GM12878 (cell line): ENCODE measurements around the gene MOK. TPM values are rescaled to one million over a fixed set of nuclear protein-coding genes. Genes with fewer than 3 reads are reported as not detected.

ENCODE experiments used
- ATAC-seq: fragments of 200-7000 bp; cut with Tn5 transposase; 3 replicates; pipeline ENCODE4 v1.9.1; 2020; ENCODE audit warnings: mild to moderate bottlenecking, moderate library complexity
- BruUV-seq: library from RNA; stranded (reverse); fragments of 400-500 nt; replicated peaks from 2 replicates; lab custom pipeline; 2021; lab: Mats Ljungman, UMichigan
- CTCF ChIA-PET: fragments of 300-600 bp; sonication (Branson Sonifier 250); formaldehyde crosslinking; extraction: SDS; loops from one replicate; lab custom pipeline; 2021; ENCODE audit warnings: inconsistent platforms; lab: Yijun Ruan, JAX
- POLR2A ChIA-PET: fragments of 350-600 bp; formaldehyde crosslinking; extraction: SDS; loops from one replicate; lab custom pipeline; 2021; ENCODE audit warnings: inconsistent platforms; lab: Charles Lee
- RAD21 ChIA-PET: fragments of 300-600 bp; sonication (Branson Sonifier 250); formaldehyde crosslinking; loops from one replicate; lab custom pipeline; 2023; ENCODE audit warnings: antibody characterized with exemption; ENCODE audit not compliant: unreplicated experiment; lab: Charles Lee
- SMC1A ChIA-PET: fragments of 300-600 bp; sonication (Branson Sonifier 250); formaldehyde crosslinking; loops from one replicate; lab custom pipeline; 2023; ENCODE audit not compliant: unreplicated experiment, uncharacterized antibody; lab: Charles Lee
- DNase-seq: peaks from one replicate; pipeline ENCODE4 v3.0.0-alpha.2; 2011; ENCODE audit warnings: low read depth, low spot score
- FAIRE-seq: peaks from 3 replicates; lab custom pipeline; 2011; peaks lifted over from hg19 to GRCh38; lab: Jason Lieb, UNC
- H2AFZ ChIP-seq: 2 replicates; pipeline ENCODE4 v1.6.0; 2011; ENCODE audit warnings: low read depth, low read length, control low read depth; ENCODE audit not compliant: control insufficient read depth
- H3K27ac ChIP-seq: 2 replicates; pipeline ENCODE4 v1.5.1; 2011; ENCODE audit warnings: control low read depth; ENCODE audit not compliant: control insufficient read depth, insufficient read depth
- H3K27me3 ChIP-seq, 2 experiments: replicated peaks in 1 of 2; 2 replicates each; pipeline versions ENCODE4 v1.6.0 to v1.6.1; 2011; ENCODE audit warnings: low read length in 1 of 2; ENCODE audit not compliant: control insufficient read depth in 2 of 2, insufficient read depth in 2 of 2
- H3K36me3 ChIP-seq, 2 experiments: 2 replicates each; pipeline ENCODE4 v1.5.1; 2011; ENCODE audit warnings: low read length in 1 of 2; ENCODE audit not compliant: control insufficient read depth in 2 of 2, insufficient read depth in 2 of 2
- H3K4me1 ChIP-seq: 2 replicates; pipeline ENCODE4 v1.6.1; 2011; ENCODE audit warnings: mild to moderate bottlenecking, low read length, moderate library complexity, mixed read lengths; ENCODE audit not compliant: control insufficient read depth, insufficient read depth
- H3K4me2 ChIP-seq: 2 replicates; pipeline ENCODE4 v1.6.0; 2011; ENCODE audit warnings: control low read depth; ENCODE audit not compliant: control insufficient read depth, insufficient read depth
- H3K4me3 ChIP-seq: fragments of 200-600 bp; sonication (generic); 2 replicates; pipeline ENCODE4 v1.5.1; 2016
- H3K79me2 ChIP-seq: 2 replicates; pipeline ENCODE4 v1.6.0; 2011; ENCODE audit warnings: low read length; ENCODE audit not compliant: control insufficient read depth, insufficient read depth
- H3K9ac ChIP-seq: 2 replicates; pipeline ENCODE4 v1.8.0; 2011; ENCODE audit warnings: low read length, control low read depth, mixed read lengths; ENCODE audit not compliant: control insufficient read depth, insufficient read depth
- H3K9me3 ChIP-seq: replicated peaks from 3 replicates; pipeline ENCODE4 v1.5.1; 2011; ENCODE audit warnings: mild to moderate bottlenecking, low read length; ENCODE audit not compliant: control insufficient read depth, insufficient read depth
- H4K20me1 ChIP-seq: 2 replicates; pipeline ENCODE4 v1.6.0; 2011; ENCODE audit not compliant: control insufficient read depth, insufficient read depth
- BCLAF1 ChIP-seq: fragments of 450-650 bp; IDR thresholded peaks from 2 replicates; pipeline ENCODE4 v1.6.1; 2017; ENCODE audit warnings: antibody characterized with exemption, mild to moderate bottlenecking, moderate library complexity
- CHD2 ChIP-seq: IDR thresholded peaks from 2 replicates; pipeline ENCODE4 v1.6.1; 2011; ENCODE audit warnings: low read depth, low read length, improper control_type of control experiment, borderline replicate concordance
- MEF2B ChIP-seq: fragments of 450-650 bp; IDR thresholded peaks from 2 replicates; pipeline ENCODE4 v1.6.1; 2018; ENCODE audit warnings: mild to moderate bottlenecking, moderate library complexity; ENCODE audit not compliant: partially characterized antibody, poor library complexity, severe bottlenecking
- MYC ChIP-seq: IDR thresholded peaks from 2 replicates; pipeline ENCODE4 v1.6.1; 2011; ENCODE audit warnings: mild to moderate bottlenecking, low read length, moderate library complexity, inconsistent platforms; ENCODE audit not compliant: insufficient read depth, insufficient replicate concordance, insufficient read length, severe bottlenecking
- NFXL1 ChIP-seq: fragments of 450-650 bp; IDR thresholded peaks from 2 replicates; pipeline ENCODE4 v1.6.1; 2017; ENCODE audit warnings: antibody characterized with exemption, mild to moderate bottlenecking, borderline replicate concordance
- NFYA ChIP-seq: IDR thresholded peaks from 2 replicates; pipeline ENCODE4 v1.6.1; 2011; ENCODE audit warnings: low read depth, mild to moderate bottlenecking, low read length, improper control_type of control experiment, borderline replicate concordance
- POLR2AphosphoS2 ChIP-seq: IDR thresholded peaks from 2 replicates; pipeline ENCODE4 v1.6.1; 2011; ENCODE audit warnings: low read depth, mild to moderate bottlenecking, low read length, improper control_type of control experiment, moderate library complexity
- RB1 ChIP-seq: fragments of 450-650 bp; formaldehyde crosslinking; IDR thresholded peaks from 2 replicates; pipeline ENCODE4 v1.6.1; 2017; ENCODE audit warnings: mild to moderate bottlenecking, borderline replicate concordance
- RCOR1 ChIP-seq: conservative IDR thresholded peaks from 2 replicates; pipeline ENCODE4 v1.6.1; 2012; ENCODE audit warnings: low read depth, low read length, improper control_type of control experiment
- RELA ChIP-seq: fragments of 450-650 bp; IDR thresholded peaks from 2 replicates; pipeline ENCODE4 v1.8.0; 2014; ENCODE audit warnings: borderline replicate concordance; ENCODE audit not compliant: partially characterized antibody
- SP1 ChIP-seq: IDR thresholded peaks from one replicate; pipeline ENCODE4 v1.6.1; 2011; ENCODE audit warnings: low read depth, low read length
- SUPT20H ChIP-seq: IDR thresholded peaks from 2 replicates; pipeline ENCODE4 v1.6.1; 2011; ENCODE audit warnings: low read depth, mild to moderate bottlenecking, low read length, moderate library complexity, borderline replicate concordance; ENCODE audit not compliant: control insufficient read depth
- TBL1XR1 ChIP-seq: IDR thresholded peaks from 2 replicates; pipeline ENCODE4 v1.6.1; 2012; ENCODE audit warnings: low read depth, low read length, improper control_type of control experiment
- TCF3 ChIP-seq: IDR thresholded peaks from 2 replicates; pipeline ENCODE4 v1.6.1; 2012; ENCODE audit warnings: low read depth, mild to moderate bottlenecking, low read length, borderline replicate concordance; ENCODE audit not compliant: insufficient read depth
- YBX1 ChIP-seq: fragments of 450-650 bp; IDR thresholded peaks from 2 replicates; pipeline ENCODE4 v1.6.1; 2016; ENCODE audit warnings: antibody characterized with exemption
- ZNF207 ChIP-seq: fragments of 450-650 bp; IDR thresholded peaks from 2 replicates; pipeline ENCODE4 v1.6.1; 2014; ENCODE audit warnings: antibody characterized with exemption, mild to moderate bottlenecking, borderline replicate concordance
- WGBS: methylation state at CpG from one replicate; pipeline ENCODE4 v1.1.6; 2016; ENCODE audit warnings: low lambda C conversion rate; ENCODE audit not compliant: insufficient replicate concordance, insufficient coverage; ENCODE audit errors: missing lambda C conversion rate; 5-methylcytosine and 5-hydroxymethylcytosine counted together
- in situ Hi-C: fragments of 300-500 bp; cut with MboI; formaldehyde crosslinking; loops from 9 replicates; pipeline ENCODE4 v1.14.3; 2018; ENCODE audit warnings: mixed read lengths
- intact Hi-C: fragments of 100-400 bp; cut with micrococcal nuclease; formaldehyde crosslinking; loops from one replicate; pipeline ENCODE4 v1.14.2; 2022; ENCODE audit not compliant: unreplicated experiment
- polyA plus RNA-seq, 11 experiments: library from polyadenylated mRNA; depleted of rRNA in 4 of 11; unstranded in 6 of 11; stranded (reverse) in 5 of 11; fragments of >200 nt; fragmentation: Nextera tagmentation in 4 of 11; fragmentation: Illumina TruSeq in 1 of 11; extraction: Ambion mirVana in 4 of 11; extraction: Trizol in 1 of 11; gene quantifications; 1 replicate in 1 of 11; 2 replicates in 10 of 11; pipeline versions ENCODE4 v1.2.1 to v1.2.3, GENCODE V29; 2011 to 2016; ENCODE audit warnings: inconsistent platforms in 2 of 11, missing spikeins in 2 of 11, low read depth in 1 of 11
- total RNA-seq, 4 experiments: library from RNA; depleted of rRNA in 3 of 4; stranded (reverse); fragments of >200 nt in 3 of 4; fragmentation: Illumina TruSeq in 1 of 4; extraction: Trizol in 1 of 4; gene quantifications; 2 replicates each; pipeline versions ENCODE4 v1.2.1 to v1.2.3, GENCODE V29; 2013 to 2021
- TF ChIP-seq, protein P1 (sequence below): IDR thresholded peaks from 2 replicates; pipeline ENCODE4 v1.6.1; 2012; ENCODE audit warnings: mild to moderate bottlenecking, low read depth, low read length

The MOK gene
- total and polyA plus RNA-seq, 10 of the 15 experiments (the other 5 are each of a cell fraction or from before 2014, with no cell fraction given): 0.10 to 3.0 (median 1.4) TPM

DNA sequence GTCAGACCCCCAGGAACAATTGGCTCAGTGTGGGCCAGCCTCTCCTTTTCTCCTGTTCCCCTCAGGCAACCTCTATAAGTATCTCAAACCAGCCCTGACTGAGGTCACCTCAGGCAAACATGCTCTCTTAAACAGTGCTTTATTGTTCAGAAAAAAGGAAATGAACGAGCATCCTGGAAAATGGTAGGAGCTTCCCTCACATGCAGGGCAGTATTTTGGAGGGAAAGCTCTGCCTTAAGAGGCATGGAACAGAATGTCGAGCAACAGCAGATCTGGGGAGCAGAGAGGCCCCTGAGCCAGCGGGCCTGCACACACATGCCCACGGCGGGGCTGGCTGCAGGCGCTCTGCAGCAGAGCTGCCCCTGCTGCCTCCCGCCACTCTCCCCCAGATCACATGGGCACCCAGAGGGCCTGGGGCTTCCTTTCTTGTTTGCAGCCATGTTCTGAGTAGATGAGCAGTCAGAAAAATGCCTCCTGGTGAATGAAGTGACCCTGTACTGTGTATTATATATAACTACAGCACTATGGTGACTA, 42.0 kb downstream of the MOK start:
- H3K36me3 ChIP-seq: no peaks in the 10 kb centered on the region
- FAIRE-seq: no peak
- 64% methylated on average over 7 of the region's 7 CpGs for WGBS
- in situ Hi-C loops: no loop called here
- H3K4me1 ChIP-seq: no peaks in the 10 kb centered on the region
- no peak for ATAC-seq
- intact Hi-C loops: no loop called here
- no peaks in the 10 kb centered on the region for H3K79me2 ChIP-seq
- no peak overlapping the region for H3K9ac ChIP-seq
- ChIA-PET SMC1A (no interaction called here), CTCF (no interaction called here), POLR2A (interaction anchor here (0.6 kb wide), 1 partner anchor 78 kb away, joined by 6 read pairs; no protein-coding TSS in a partner anchor), RAD21 (no interaction called here)
- no peak overlapping the region for H2AFZ ChIP-seq
- H3K27ac ChIP-seq: no peak overlapping the region
- no peak overlapping the region for H3K4me2 ChIP-seq
- no peak for TF ChIP-seq NFYA
- no peak for TF ChIP-seq RELA
- no peak for TF ChIP-seq TCF3
- no peak for TF ChIP-seq ZNF207
- TF ChIP-seq NFXL1: no peak
- TF ChIP-seq CHD2: no peak
- no peak for TF ChIP-seq SP1
- TF ChIP-seq BCLAF1: no peak
- TF ChIP-seq MYC: no peak
- TF ChIP-seq, protein P1, sequence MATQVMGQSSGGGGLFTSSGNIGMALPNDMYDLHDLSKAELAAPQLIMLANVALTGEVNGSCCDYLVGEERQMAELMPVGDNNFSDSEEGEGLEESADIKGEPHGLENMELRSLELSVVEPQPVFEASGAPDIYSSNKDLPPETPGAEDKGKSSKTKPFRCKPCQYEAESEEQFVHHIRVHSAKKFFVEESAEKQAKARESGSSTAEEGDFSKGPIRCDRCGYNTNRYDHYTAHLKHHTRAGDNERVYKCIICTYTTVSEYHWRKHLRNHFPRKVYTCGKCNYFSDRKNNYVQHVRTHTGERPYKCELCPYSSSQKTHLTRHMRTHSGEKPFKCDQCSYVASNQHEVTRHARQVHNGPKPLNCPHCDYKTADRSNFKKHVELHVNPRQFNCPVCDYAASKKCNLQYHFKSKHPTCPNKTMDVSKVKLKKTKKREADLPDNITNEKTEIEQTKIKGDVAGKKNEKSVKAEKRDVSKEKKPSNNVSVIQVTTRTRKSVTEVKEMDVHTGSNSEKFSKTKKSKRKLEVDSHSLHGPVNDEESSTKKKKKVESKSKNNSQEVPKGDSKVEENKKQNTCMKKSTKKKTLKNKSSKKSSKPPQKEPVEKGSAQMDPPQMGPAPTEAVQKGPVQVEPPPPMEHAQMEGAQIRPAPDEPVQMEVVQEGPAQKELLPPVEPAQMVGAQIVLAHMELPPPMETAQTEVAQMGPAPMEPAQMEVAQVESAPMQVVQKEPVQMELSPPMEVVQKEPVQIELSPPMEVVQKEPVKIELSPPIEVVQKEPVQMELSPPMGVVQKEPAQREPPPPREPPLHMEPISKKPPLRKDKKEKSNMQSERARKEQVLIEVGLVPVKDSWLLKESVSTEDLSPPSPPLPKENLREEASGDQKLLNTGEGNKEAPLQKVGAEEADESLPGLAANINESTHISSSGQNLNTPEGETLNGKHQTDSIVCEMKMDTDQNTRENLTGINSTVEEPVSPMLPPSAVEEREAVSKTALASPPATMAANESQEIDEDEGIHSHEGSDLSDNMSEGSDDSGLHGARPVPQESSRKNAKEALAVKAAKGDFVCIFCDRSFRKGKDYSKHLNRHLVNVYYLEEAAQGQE: no peak
- no peak for TF ChIP-seq SUPT20H
- no peak for TF ChIP-seq MEF2B
- TF ChIP-seq RB1: no peak
- no peak for TF ChIP-seq TBL1XR1
- TF ChIP-seq YBX1: no peak
- no peak for TF ChIP-seq POLR2AphosphoS2
- no peak for TF ChIP-seq RCOR1
- H4K20me1 ChIP-seq: no peaks in the 10 kb centered on the region
- no peak for DNase-seq
- BruUV-seq: no TSS peak
- H3K27me3 ChIP-seq: no peaks in the 10 kb centered on the region
- H3K9me3 ChIP-seq: no peaks in the 10 kb centered on the region
- H3K4me3 ChIP-seq: no peak overlapping the region
